Prostate gland (tissue), 2 donors: ENCODE data around the gene SERPINB2.

Experiments
- CTCF ChIP-seq, 4 experiments: fragments of 200-600 bp in 2 of 4; fragments of 450-650 bp in 2 of 4; sonication (generic) in 2 of 4; IDR thresholded peaks; 1 replicate in 3 of 4; 2 replicates in 1 of 4; pipeline ENCODE4 v1.5.1; 2016 to 2019; ENCODE audit warnings: antibody characterized with exemption in 4 of 4, mild to moderate bottlenecking in 2 of 4, moderate library complexity in 2 of 4
- POLR2AphosphoS5 ChIP-seq: sonication (generic); formaldehyde crosslinking; IDR thresholded peaks from one replicate; pipeline ENCODE4 v1.6.1; 2017; ENCODE audit warnings: antibody characterized with exemption

- TF ChIP-seq CTCF (IDR thresholded peaks at IDR 0.05) (no peak), POLR2AphosphoS5 (no peak)
Observed at GRCh38 chr18:63906056-63906455, 18.6 kb downstream of the SERPINB2 start.
